Upper lobe of right lung (tissue), 1 donor: ENCODE results near the gene SRXN1. TPM values are rescaled to one million over a fixed set of nuclear protein-coding genes. Genes with fewer than 3 reads are reported as not detected.

Experiments
- ATAC-seq: fragments of 200-7000 bp; cut with Tn5 transposase; one replicate; pipeline ENCODE4 v1.9.1; 2020; ENCODE audit warnings: mild to moderate bottlenecking, moderate library complexity
- DNase-seq: peaks from one replicate; pipeline ENCODE4 v3.0.0-alpha.2; 2020
- H3K27ac ChIP-seq: fragments of 200-600 bp; one replicate; pipeline ENCODE4 v1.8.0; 2022
- H3K27me3 ChIP-seq: fragments of 200-600 bp; one replicate; pipeline ENCODE4 v1.8.0; 2022; ENCODE audit warnings: mild to moderate bottlenecking
- H3K36me3 ChIP-seq: fragments of 200-600 bp; one replicate; pipeline ENCODE4 v1.8.0; 2022
- H3K4me1 ChIP-seq: fragments of 200-600 bp; one replicate; pipeline ENCODE4 v1.8.0; 2022
- H3K4me3 ChIP-seq: fragments of 200-600 bp; one replicate; pipeline ENCODE4 v1.8.0; 2022; ENCODE audit warnings: mild to moderate bottlenecking
- H3K9me3 ChIP-seq: fragments of 200-600 bp; one replicate; pipeline ENCODE4 v1.8.0; 2022
- intact Hi-C: fragments of 100-400 bp; cut with DNase I; formaldehyde crosslinking; loops from one replicate; pipeline ENCODE4 v1.11.0; 2022
- total RNA-seq: library from RNA; stranded (reverse); fragmentation: NEBNext Ultra II Directional; extraction: Animal tissue kit (Norgen Biotek cat#: 25700); gene quantifications from one replicate; pipeline ENCODE4 v1.2.1, GENCODE V29; 2021
- TF ChIP-seq, protein P1 (sequence below): fragments of 200-600 bp; IDR thresholded peaks from one replicate; pipeline ENCODE4 v1.8.0; 2022; ENCODE audit warnings: antibody characterized with exemption
- donor health status: DM: no; HTN: yes; CAD: no; lungs with severe emphysema.

Gene SRXN1
- total RNA-seq, 1 donor from 2014 or later, result 41.2 TPM

- Histone ChIP-seq H3K36me3 (no peaks in the 10 kb centered on the region), H3K27me3 (peaks cover 69% of the 10 kb centered on the region), H3K9me3 (no peaks in the 10 kb centered on the region), H3K27ac (no peak overlapping the region), H3K4me3 (no peak overlapping the region), H3K4me1 (peaks cover 8% of the 10 kb centered on the region)
- TF ChIP-seq, protein P1, sequence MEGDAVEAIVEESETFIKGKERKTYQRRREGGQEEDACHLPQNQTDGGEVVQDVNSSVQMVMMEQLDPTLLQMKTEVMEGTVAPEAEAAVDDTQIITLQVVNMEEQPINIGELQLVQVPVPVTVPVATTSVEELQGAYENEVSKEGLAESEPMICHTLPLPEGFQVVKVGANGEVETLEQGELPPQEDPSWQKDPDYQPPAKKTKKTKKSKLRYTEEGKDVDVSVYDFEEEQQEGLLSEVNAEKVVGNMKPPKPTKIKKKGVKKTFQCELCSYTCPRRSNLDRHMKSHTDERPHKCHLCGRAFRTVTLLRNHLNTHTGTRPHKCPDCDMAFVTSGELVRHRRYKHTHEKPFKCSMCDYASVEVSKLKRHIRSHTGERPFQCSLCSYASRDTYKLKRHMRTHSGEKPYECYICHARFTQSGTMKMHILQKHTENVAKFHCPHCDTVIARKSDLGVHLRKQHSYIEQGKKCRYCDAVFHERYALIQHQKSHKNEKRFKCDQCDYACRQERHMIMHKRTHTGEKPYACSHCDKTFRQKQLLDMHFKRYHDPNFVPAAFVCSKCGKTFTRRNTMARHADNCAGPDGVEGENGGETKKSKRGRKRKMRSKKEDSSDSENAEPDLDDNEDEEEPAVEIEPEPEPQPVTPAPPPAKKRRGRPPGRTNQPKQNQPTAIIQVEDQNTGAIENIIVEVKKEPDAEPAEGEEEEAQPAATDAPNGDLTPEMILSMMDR, result no peak
- DNase-seq, result no peak
- no peak for ATAC-seq
- intact Hi-C loops, result no loop called here
Measured at GRCh38 chr20:680638-681187, 27.7 kb upstream of the SRXN1 start.

DNA sequence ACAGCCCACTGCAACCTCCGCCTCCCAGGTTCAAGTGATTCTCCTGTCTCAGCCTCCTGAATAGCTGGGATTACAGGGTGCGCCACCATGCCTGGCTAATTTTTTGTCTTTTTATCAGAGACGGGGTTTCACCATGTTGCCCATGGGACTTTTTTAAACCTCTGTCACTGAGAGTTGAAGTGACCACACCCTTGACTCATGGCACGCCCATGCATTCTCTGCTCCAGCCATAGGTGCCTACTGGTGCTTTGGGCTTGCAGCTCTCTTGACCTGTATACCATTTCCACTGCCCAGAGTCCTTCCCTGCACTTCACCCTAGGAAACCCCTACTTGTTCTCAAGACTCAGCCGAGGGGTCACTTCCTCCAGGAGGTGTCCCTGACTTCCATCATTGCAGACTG lies 25.0 kb upstream of the SRXN1 start:
- no peak overlapping the region for H3K27ac ChIP-seq
- peaks cover 82% of the 10 kb centered on the region for H3K27me3 ChIP-seq
- DNase-seq (no peak), ATAC-seq (no peak)
- TF ChIP-seq, protein P1, result no peak
- H3K9me3 ChIP-seq, result no peaks in the 10 kb centered on the region
- intact Hi-C loops, result no loop called here
- H3K36me3 ChIP-seq, result no peaks in the 10 kb centered on the region
- H3K4me3 ChIP-seq, result no peak overlapping the region
- peaks cover 12% of the 10 kb centered on the region for H3K4me1 ChIP-seq

DNA sequence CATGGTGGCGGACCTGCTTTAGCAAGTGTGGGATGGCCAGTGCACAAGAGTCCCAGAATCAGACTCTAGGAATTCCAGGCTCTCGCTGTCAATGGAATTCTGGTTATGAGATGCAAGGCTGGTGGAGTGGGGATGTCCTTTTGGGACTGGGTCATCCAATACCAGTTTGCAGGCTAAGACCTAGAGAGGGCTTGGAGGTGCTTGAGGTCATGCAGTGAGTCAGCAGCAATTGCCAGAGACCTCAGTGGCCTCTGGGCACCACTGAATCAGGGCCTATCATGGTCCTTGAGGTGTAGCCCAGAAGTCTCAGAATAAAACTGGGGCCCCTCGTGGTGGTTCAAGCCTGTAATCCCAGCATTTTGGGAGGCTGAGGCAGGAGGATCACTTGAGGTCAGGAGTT lies 24.0 kb upstream of the SRXN1 start:
- Histone ChIP-seq H3K9me3 (no peaks in the 10 kb centered on the region), H3K36me3 (no peaks in the 10 kb centered on the region), H3K27ac (no peak overlapping the region), H3K4me3 (no peak overlapping the region), H3K4me1 (peaks cover 12% of the 10 kb centered on the region), H3K27me3 (peaks cover 77% of the 10 kb centered on the region)
- DNase-seq (no peak), ATAC-seq (no peak)
- TF ChIP-seq, protein P1, result no peak
- intact Hi-C loops, result no loop called here

- H3K36me3 ChIP-seq, result no peaks in the 10 kb centered on the region
- DNase-seq (no peak), ATAC-seq (peak; percentile 18)
- TF ChIP-seq, protein P1, result no peak
- H3K27me3 ChIP-seq, result peaks cover 77% of the 10 kb centered on the region
- no peak overlapping the region for H3K4me3 ChIP-seq
- no peaks in the 10 kb centered on the region for H3K9me3 ChIP-seq
- no peak overlapping the region for H3K27ac ChIP-seq
- intact Hi-C loops, result no loop called here
- H3K4me1 ChIP-seq, result peaks cover 12% of the 10 kb centered on the region
Measured at GRCh38 chr20:676315-676937, 23.4 kb upstream of the SRXN1 start.

DNA sequence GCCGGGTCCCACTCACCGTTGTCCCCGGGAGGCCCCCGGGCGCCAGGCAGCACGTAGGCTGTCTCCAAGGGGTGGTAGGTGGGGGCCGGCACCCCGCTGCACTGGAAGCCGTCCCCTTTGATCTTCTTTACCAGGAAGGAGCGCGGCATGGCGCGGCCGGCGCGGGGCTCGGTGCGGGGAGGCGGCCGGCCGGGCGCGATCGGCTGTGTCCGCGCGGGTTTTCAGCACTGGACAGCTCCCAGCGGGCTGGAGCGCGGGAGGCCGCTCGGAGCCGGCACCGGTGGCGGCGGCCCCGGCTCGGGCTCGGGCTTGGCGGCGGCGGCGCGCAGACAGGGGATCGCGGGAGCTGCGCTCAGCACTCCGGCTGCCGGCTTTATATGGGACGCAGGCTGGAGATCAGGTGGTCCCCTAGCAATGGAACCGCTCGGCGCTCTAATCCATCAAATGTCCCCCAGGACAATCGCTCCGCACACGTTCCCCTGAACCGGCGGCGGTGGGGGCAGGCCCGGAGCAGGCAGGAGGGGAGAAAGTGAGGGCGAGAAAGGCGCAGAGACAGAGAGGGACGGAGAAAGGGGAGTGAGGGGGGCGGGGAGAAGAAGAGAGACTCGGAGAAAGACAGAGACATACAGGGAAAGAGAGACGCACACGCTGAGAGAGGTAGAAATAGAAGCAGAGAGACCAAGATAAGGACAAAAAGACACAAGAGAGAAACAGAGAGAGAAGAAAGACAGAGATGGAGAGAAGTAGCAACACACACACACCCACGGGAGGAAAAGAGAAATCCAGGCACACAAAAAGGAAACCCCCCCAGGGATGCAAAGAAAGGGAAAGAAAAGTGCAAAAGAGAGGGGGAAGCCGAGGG lies 22.7 kb upstream of the SRXN1 start, which contains the start of gene SCRT2:
Gene SCRT2 (minus strand): TSS at position 350 of the 862 bp plus-strand sequence. CDS start 201 bp downstream, at position 149.
- peak; percentile 90 for DNase-seq
- no peaks in the 10 kb centered on the region for H3K9me3 ChIP-seq
- H3K36me3 ChIP-seq, result no peaks in the 10 kb centered on the region
- H3K27ac ChIP-seq, result no peak within 1 kb of the TSS
- intact Hi-C loops, result no loop called here
- TF ChIP-seq, protein P1, result no peak
- peaks cover 79% of the 10 kb centered on the region for H3K27me3 ChIP-seq
- peak; percentile 96 for ATAC-seq
- H3K4me3 ChIP-seq, result no peak within 1 kb of the TSS
- peaks cover 12% of the 10 kb centered on the region for H3K4me1 ChIP-seq
